Right lung (tissue), 5 donors: ENCODE data around the gene ADAM12. TPM values are rescaled to one million over a fixed set of nuclear protein-coding genes. Genes with fewer than 3 reads are reported as not detected.
A peak's percentile ranks its signal among the peaks of the same experiment; 100 is the strongest.

ENCODE experiments used
- DNase-seq, 2 donors: peaks; one replicate each; pipeline ENCODE4 v3.0.0-alpha.2; 2013
- polyA plus RNA-seq, 5 donors: library from polyadenylated mRNA; unstranded; fragments of 120-200 nt; gene quantifications; one replicate each; pipeline versions ENCODE4 v1.2.1 to v1.2.3, GENCODE V29; 2013; ENCODE audit warnings: inconsistent platforms in 1 of 5, low replicate concordance in 1 of 5; ENCODE audit not compliant: insufficient read length in 5 of 5, insufficient read depth in 1 of 5

Gene ADAM12
- polyA plus RNA-seq, 5 donors, result 6.3 to 12.1 (median 9.9) TPM

GRCh38 chr10:126314863-126315493 lies 73.3 kb downstream of the ADAM12 start:
- DNase-seq, result no peak

- DNase-seq, result no peak
These were observed 76.1 kb downstream of the ADAM12 start for GRCh38 chr10:126312167-126312566.

DNA sequence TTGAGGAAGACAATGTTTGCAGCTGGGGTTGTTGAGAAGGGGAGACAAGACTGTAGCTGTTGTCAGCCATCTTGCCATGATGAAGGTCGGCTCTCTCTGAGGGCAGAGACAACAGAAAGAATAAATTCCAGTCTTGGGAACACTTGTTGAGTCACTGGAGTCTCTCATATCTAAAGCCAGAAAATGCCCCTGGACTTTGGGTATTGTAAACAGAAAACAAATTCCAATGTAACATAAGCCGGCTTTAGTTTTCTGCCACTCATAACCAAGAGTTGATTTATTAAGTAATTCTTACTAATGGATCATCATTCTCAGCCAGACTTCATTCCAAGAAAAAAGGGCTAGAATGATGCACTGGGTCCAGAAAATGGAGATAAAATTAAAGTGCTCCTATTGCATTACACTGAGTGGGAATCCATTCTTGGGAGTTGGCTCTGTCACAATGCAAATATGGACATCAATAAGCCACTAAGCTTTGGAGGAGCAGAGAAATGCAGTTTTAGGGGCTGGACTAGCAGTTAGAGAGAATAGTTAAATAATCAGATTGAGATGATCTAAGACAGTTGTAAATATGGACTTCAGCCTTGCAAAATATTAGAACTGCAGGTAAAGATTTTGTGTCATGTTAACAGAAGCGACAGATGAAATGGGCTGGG lies 78.9 kb downstream of the ADAM12 start:
- DNase-seq, result no peak

DNA sequence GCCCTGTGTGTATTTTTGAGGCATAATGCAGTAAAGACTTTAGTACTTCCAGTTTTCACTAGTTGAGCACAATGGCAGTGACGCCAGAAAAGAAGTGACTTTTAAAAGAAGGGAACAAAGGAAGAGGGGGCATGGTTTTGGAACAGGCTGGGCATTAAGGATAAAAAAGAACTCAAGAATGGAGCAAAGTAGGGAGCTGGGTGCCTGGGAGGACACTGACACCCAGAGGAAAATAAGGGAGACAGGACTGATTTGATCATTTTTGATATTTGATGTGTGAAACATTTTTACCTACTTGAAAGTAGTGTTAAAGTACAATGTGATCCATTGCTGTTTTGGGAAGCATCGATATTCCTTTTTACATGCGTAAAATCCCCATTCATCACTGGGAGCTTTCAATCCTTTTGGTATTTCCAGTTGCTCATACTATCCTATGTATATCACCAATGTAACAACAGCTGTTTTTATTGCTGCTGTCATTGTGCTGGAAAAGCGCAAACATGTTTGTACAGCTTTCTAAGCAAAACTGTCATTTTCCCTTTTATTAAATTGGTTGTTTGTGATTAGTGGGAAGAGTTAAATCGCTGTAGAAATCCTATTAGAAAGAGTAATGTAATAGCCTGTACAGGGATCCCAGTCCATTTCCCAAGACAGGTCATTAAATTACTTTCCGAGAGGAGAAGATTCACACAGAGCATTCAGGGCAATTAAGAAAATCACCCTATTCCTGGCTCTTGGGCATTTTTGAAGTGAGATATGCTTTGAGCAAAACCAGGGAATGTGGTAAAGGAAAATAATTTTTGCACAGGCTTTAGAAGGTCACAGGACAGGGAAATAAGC lies 85.2 kb downstream of the ADAM12 start:
- peak; percentile 14 to 33 for DNase-seq

GRCh38 chr10:126302476-126302756 lies 85.9 kb downstream of the ADAM12 start:
- DNase-seq, result no peak

DNA sequence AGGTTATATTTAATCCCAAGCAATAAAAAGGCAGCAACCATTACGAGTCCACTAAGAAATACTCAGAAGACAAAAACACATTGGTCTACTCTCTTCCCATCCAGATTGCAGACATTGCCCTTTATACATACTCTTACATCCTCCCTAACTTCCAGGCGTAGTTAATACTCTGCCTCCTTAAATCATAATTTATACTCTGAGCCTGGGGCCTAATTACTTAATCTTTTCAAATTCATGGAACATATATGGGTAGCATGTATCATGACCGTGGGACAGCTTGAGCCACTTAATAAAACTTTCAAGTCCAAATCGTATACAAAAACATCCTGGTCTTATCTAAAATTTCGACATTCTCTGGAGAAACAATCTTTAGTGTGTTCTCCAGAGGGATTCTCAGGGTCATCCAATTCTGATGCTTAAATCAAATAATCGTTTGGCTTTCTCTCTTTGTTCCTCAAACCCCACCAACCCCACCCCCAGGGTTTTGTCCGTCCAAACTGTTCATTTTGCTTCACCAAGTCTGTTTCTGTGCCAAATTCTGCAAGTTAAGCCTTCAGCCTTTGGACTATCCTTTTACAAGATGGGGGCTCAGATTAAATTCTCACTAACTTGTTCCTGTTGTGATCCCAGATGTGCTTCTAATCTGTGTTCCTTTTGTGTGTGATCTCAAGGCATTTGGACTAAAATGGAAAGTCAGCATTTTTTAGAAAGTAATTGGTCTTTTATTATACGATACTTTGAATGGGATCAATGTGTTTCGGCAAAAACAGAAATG lies 86.4 kb downstream of the ADAM12 start:
- peak; percentile 70 for DNase-seq

- no peak for DNase-seq
These were observed 93.8 kb downstream of the ADAM12 start for GRCh38 chr10:126294451-126294850.

- no peak for DNase-seq
These were observed 98.0 kb downstream of the ADAM12 start for GRCh38 chr10:126290232-126290631.

- no peak for DNase-seq
These were observed 99.5 kb downstream of the ADAM12 start for GRCh38 chr10:126288547-126289493.

- no peak for DNase-seq
These were observed 102.0 kb downstream of the ADAM12 start for GRCh38 chr10:126286256-126286780.

GRCh38 chr10:126283307-126283706 lies 105.0 kb downstream of the ADAM12 start:
- DNase-seq, result no peak

DNA sequence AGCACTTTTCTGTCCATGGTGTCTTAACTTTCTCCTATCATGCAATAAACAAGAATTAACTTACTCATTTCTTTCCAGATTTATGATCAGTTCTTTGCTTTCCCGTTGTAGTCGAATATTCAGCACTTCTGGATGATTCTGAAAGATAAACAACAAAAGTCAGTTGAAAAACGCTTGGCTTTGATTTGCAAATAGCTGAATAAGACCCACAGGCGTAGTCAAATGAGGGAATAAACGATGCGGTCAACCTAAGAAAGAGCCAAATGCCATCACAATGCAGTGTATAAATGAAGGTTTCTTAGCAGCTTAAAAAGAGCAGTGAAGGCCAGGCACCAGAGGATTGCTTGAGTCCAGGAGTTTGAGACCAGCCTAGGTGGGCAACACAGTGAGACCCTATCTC lies 109.4 kb downstream of the ADAM12 start:
- DNase-seq, result no peak

- DNase-seq, result no peak
These were observed 111.1 kb downstream of the ADAM12 start for GRCh38 chr10:126277181-126277580.

DNA sequence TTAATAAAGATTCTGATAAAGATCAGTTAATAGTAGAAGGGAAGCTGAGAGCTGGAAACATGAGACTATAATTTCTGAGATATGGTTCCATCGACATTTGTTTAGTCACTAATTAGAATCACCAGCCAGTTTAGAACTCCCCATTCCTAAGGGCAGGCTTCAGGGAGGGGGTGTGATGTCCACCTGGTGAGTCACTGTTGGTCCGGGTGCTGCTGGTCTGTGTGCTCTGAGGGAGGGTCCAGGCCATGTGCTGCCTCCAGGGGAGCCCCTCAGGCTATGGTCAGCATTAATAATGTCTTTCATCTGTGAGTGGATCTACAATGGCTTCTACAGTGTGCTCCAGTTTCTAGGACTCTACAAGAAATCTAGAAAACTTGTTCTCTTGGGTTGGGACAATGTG lies 115.8 kb downstream of the ADAM12 start:
- no peak for DNase-seq

DNA sequence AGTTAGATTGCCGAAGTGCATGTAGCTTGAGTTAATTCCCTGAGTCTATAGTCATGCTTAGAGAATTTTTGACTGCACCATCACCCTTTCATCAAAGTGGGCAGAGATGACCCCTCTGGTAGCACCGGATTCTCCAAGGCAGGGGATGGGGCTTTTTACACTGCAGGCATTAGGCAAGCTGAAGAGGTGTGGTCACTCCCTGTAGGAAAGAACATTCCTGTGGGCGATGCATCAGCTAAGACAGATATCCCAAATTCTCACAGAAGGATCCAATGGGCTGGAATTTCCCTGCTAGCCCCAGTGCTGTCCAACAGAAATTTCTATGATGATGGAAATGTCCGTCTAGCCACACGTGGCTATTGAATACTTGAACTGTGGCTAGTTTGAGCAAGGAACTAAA lies 118.2 kb downstream of the ADAM12 start:
- DNase-seq, result no peak

GRCh38 chr10:126268013-126268920 lies 120.0 kb downstream of the ADAM12 start:
- DNase-seq, result no peak

DNA sequence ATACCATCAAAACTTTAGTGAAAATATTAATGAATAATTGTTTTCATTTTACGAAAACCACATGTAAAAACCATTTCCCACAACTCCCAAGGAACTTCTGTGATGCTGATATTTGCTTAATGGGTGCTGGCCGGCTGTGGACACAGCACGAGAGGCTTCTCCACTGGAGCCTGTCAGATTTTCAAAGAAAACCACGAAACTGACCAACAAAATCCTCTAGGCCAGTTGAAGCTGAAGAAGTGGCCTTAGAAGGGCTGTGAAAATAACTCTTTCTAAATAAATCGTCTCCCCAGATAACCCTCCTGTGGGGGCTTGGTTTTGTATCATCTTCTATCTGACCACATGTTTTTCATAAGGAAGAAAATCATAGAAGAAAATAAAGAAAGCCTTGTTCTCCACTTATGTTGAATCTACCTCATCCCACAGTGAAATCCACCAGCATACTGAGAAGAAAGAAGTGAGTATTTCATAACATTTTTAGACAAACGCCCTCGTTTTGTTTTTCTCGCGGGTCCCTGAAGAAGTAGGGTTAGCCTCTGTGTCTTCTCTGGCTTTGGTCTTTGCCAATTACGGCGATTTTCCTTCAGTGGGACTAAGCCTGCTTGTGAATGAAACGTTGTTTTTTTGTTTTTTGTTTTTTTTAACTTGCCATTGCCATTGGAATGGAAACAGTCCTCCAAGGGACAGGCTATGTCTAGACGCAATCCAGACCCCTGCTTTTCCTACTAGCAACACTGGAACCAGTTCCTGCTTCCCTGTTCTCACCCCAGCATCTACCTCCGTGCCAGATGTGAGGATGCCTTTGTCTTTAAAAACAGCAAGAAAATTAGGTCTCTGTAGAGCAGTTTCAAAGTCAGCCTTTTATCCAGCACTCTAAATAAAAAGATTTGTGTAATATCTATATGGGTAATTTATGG lies 123.9 kb downstream of the ADAM12 start:
- DNase-seq, result no peak

DNA sequence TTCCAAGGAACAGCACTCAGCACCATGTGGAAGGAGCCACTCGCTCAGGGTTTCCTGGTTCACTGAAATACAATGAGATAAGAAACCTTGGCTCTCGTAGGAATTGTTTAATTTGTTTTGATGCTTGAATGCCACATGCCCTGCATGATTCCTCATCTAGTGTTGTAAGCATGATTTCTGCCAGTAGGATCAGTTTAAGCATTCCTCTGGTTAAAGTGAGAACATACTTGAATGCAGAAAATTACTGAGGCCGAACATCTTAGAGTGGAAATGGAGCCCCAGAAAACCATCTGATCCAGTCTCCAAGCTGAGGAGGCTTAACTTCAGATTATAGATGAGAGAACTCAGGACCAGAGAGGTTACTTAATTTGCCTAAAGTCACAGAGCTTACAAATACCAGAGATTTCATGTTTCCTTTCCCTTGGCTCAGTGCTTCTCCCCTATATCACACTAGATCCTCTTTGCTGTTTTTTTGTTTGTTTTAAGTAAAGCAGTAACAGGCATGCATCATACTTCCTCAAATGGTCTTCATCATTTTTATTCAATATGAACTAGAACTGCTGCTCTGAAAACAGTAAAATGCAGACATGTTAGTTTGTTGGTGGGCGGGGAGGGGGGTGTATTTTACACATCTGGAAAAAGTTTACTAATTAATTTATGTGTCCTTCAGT lies 125.1 kb downstream of the ADAM12 start:
- no peak for DNase-seq
